ENCODE data around the gene ABI1. TPM values are rescaled to one million over a fixed set of nuclear protein-coding genes. Genes with fewer than 3 reads are reported as not detected.
"Not testable (repeated sequence)": the region's sequence is repeated elsewhere in the genome, so short reads cannot be mapped to it uniquely, and the experiment has no call there.

ABI1 gene
- total RNA-seq, 2 donors from 2014 or later: 40.6 to 42.2 TPM

GRCh38 chr10:26797340-26797739 lies 63.4 kb downstream of the ABI1 start:
- no peaks in the 10 kb centered on the region for H3K27me3 ChIP-seq (ENCODE audit: control insufficient read depth, insufficient read depth, low read length, poor library complexity, severe bottlenecking)
- WGBS, 2 experiments (ENCODE audit: insufficient coverage in 1 of 2, insufficient read length in 1 of 2): 100% methylated on average over 2 of the region's 2 CpGs; no CpG with 5 or more reads in 1 of the 2 experiments
- peaks cover 4% of the 10 kb centered on the region for H3K36me3 ChIP-seq (ENCODE audit: control insufficient read depth, insufficient read depth, low read length)
- TF ChIP-seq, protein P1, sequence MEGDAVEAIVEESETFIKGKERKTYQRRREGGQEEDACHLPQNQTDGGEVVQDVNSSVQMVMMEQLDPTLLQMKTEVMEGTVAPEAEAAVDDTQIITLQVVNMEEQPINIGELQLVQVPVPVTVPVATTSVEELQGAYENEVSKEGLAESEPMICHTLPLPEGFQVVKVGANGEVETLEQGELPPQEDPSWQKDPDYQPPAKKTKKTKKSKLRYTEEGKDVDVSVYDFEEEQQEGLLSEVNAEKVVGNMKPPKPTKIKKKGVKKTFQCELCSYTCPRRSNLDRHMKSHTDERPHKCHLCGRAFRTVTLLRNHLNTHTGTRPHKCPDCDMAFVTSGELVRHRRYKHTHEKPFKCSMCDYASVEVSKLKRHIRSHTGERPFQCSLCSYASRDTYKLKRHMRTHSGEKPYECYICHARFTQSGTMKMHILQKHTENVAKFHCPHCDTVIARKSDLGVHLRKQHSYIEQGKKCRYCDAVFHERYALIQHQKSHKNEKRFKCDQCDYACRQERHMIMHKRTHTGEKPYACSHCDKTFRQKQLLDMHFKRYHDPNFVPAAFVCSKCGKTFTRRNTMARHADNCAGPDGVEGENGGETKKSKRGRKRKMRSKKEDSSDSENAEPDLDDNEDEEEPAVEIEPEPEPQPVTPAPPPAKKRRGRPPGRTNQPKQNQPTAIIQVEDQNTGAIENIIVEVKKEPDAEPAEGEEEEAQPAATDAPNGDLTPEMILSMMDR (conservative IDR thresholded peaks at IDR 0.05): no peak
- peak overlapping the region; percentile 53 for H3K4me3 ChIP-seq (ENCODE audit: low read length)
- no peak overlapping the region for H3K4me3 Mint-ChIP-seq
- H3K9me3 Mint-ChIP-seq: peaks cover 32% of the 10 kb centered on the region
- H3K9me3 ChIP-seq (ENCODE audit: control insufficient read depth, low read length): peaks cover 30% of the 10 kb centered on the region
- no peak overlapping the region for H3K27ac ChIP-seq (ENCODE audit: low read depth, low read length)
- peaks cover 30% of the 10 kb centered on the region for H3K36me3 Mint-ChIP-seq (ENCODE audit: low read depth)
- no peak for DNase-seq
- no peaks in the 10 kb centered on the region for H3K27me3 Mint-ChIP-seq (ENCODE audit: insufficient read depth)
- H3K4me1 Mint-ChIP-seq: peaks cover 2% of the 10 kb centered on the region
- H3K4me1 ChIP-seq (ENCODE audit: control insufficient read depth, insufficient read depth, low read length): peaks cover 4% of the 10 kb centered on the region
- H3K27ac Mint-ChIP-seq: no peak overlapping the region
- no peak overlapping the region for H3K9ac ChIP-seq (ENCODE audit: extremely low read depth, low read length, poor library complexity, severe bottlenecking)

DNA sequence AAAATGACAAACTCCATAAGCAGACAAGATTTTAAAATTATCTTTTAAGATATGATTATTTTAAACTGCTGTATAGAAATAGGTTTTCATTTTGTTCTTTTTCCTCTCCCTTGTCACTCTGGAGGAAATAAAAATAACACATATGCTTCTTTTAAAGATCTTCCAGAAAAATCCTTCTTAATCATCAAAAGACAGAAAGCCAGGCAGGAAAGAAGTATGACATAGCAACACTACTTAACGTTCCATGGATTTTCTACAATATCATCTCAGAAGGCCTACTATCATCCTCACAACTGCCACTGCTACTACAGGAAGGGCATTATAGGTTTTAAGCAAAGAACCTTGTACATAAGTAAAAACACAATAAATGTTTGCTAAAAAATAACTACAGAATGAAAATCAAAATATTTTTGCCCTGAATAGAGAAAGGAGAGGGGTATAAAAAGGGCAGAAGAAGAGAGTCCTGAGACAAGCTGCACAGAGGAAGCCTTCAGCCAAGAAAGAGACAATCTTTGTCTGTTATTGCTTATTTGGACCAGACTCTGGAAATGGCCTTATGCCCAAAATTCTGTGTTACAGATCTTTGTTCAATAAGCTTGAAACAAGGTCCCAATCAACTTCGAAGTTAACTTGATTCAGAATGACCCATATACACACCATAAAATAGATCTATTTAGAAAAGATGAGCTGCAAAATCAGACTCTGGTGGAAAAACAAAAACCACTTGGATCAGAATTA lies 67.8 kb downstream of the ABI1 start:
- WGBS, 2 experiments (ENCODE audit: insufficient coverage in 1 of 2, insufficient read length in 1 of 2): 97% methylated on average over 2 of the region's 2 CpGs; no CpG with 5 or more reads in 1 of the 2 experiments
- no peaks in the 10 kb centered on the region for H3K27me3 ChIP-seq (ENCODE audit: control insufficient read depth, insufficient read depth, low read length, poor library complexity, severe bottlenecking)
- no peak overlapping the region for H3K27ac Mint-ChIP-seq
- no peak for DNase-seq
- no peak overlapping the region for H3K9ac ChIP-seq (ENCODE audit: extremely low read depth, low read length, poor library complexity, severe bottlenecking)
- peaks cover 31% of the 10 kb centered on the region for H3K9me3 Mint-ChIP-seq
- H3K4me3 ChIP-seq (ENCODE audit: low read length): no peak overlapping the region
- no peak overlapping the region for H3K4me3 Mint-ChIP-seq
- peaks cover 34% of the 10 kb centered on the region for H3K36me3 Mint-ChIP-seq (ENCODE audit: low read depth)
- no peaks in the 10 kb centered on the region for H3K4me1 ChIP-seq (ENCODE audit: control insufficient read depth, insufficient read depth, low read length)
- peaks cover 30% of the 10 kb centered on the region for H3K9me3 ChIP-seq (ENCODE audit: control insufficient read depth, low read length)
- TF ChIP-seq, protein P1 (conservative IDR thresholded peaks at IDR 0.05): no peak
- no peaks in the 10 kb centered on the region for H3K27me3 Mint-ChIP-seq (ENCODE audit: insufficient read depth)
- H3K36me3 ChIP-seq (ENCODE audit: control insufficient read depth, insufficient read depth, low read length): peaks cover 4% of the 10 kb centered on the region
- no peaks in the 10 kb centered on the region for H3K4me1 Mint-ChIP-seq
- no peak overlapping the region for H3K27ac ChIP-seq (ENCODE audit: low read depth, low read length)

DNA sequence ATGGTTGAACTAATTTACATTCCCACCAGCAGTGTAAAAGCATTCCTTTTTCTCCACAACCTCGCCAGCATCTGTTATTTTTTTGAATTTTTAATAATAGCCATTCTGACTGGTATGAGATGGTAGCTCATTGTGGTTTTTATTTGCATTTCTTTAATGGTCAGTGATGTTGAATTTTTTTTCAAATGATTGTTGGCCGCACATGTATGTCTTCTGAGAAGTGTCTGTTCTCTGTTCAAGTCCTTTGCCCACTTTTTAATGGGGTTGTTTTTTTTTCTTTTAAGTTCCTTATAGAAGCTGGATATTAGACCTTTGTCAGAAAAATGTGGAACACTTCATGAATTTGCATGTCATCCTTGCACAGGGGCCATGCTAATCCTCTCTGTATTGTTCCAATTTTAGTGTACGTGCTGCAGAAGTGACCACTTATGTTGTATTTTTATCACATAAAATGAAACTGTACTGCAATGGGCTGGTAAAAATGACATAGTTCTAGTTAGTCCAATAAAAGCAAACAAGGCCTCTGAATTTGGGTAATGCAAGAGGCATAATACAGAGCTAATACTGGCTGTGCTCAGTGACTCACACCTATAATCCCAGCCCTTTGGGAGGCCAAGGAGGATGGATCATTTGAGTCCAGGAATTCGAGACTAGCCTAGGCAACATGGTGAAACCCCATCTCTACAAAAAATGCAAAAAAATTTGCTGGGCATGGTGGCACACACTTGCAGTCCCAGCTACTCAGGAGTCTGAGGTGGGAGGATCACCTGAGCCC lies 70.3 kb downstream of the ABI1 start:
- H3K4me1 Mint-ChIP-seq: no peaks in the 10 kb centered on the region
- H3K36me3 ChIP-seq (ENCODE audit: control insufficient read depth, insufficient read depth, low read length): no peaks in the 10 kb centered on the region
- TF ChIP-seq, protein P1 (conservative IDR thresholded peaks at IDR 0.05): no peak
- H3K4me3 Mint-ChIP-seq: no peak overlapping the region
- 93 to 96% methylated on average over 3 to 4 of the region's 4 CpGs for WGBS, 2 experiments (ENCODE audit: insufficient coverage in 1 of 2, insufficient read length in 1 of 2)
- no peak overlapping the region for H3K27ac Mint-ChIP-seq
- no peaks in the 10 kb centered on the region for H3K27me3 Mint-ChIP-seq (ENCODE audit: insufficient read depth)
- no peak overlapping the region for H3K9ac ChIP-seq (ENCODE audit: extremely low read depth, low read length, poor library complexity, severe bottlenecking)
- no peaks in the 10 kb centered on the region for H3K27me3 ChIP-seq (ENCODE audit: control insufficient read depth, insufficient read depth, low read length, poor library complexity, severe bottlenecking)
- peaks cover 8% of the 10 kb centered on the region for H3K9me3 Mint-ChIP-seq
- peaks cover 8% of the 10 kb centered on the region for H3K9me3 ChIP-seq (ENCODE audit: control insufficient read depth, low read length)
- H3K36me3 Mint-ChIP-seq (ENCODE audit: low read depth): peaks cover 18% of the 10 kb centered on the region
- no peaks in the 10 kb centered on the region for H3K4me1 ChIP-seq (ENCODE audit: control insufficient read depth, insufficient read depth, low read length)
- no peak for DNase-seq
- no peak overlapping the region for H3K27ac ChIP-seq (ENCODE audit: low read depth, low read length)
- no peak overlapping the region for H3K4me3 ChIP-seq (ENCODE audit: low read length)

- not testable (repeated sequence) for H3K9ac ChIP-seq (ENCODE audit: extremely low read depth, low read length, poor library complexity, severe bottlenecking); H3K27ac ChIP-seq (ENCODE audit: low read depth, low read length); H3K27me3 Mint-ChIP-seq (ENCODE audit: insufficient read depth); H3K4me3 Mint-ChIP-seq; H3K27me3 ChIP-seq (ENCODE audit: control insufficient read depth, insufficient read depth, low read length, poor library complexity, severe bottlenecking); H3K4me1 Mint-ChIP-seq; H3K4me3 ChIP-seq (ENCODE audit: low read length); H3K4me1 ChIP-seq (ENCODE audit: control insufficient read depth, insufficient read depth, low read length); H3K9me3 ChIP-seq (ENCODE audit: control insufficient read depth, low read length); H3K36me3 ChIP-seq (ENCODE audit: control insufficient read depth, insufficient read depth, low read length); H3K9me3 Mint-ChIP-seq; H3K27ac Mint-ChIP-seq; DNase-seq
- WGBS, 2 experiments (ENCODE audit: insufficient coverage in 1 of 2, insufficient read length in 1 of 2): 86 to 100% methylated on average over 1 to 2 of the region's 2 CpGs
- peaks cover 15% of the 10 kb centered on the region for H3K36me3 Mint-ChIP-seq (ENCODE audit: low read depth)
Observed at GRCh38 chr10:26789779-26790178, 71.0 kb downstream of the ABI1 start.

Data from endodermal cell (in vitro differentiated cells).